NCI-H2029 treated with DMSO at 0.1 percent for 48 hours (cell line): ENCODE results near the gene EXOC6B.
"Not testable (repeated sequence)": the region's sequence is repeated elsewhere in the genome, so short reads cannot be mapped to it uniquely, and the experiment has no call there.

Experiments
- DNase-seq: peaks from one replicate; lab custom pipeline; 2025; lab: John Stamatoyannopoulos, UW

Gene EXOC6B

DNA sequence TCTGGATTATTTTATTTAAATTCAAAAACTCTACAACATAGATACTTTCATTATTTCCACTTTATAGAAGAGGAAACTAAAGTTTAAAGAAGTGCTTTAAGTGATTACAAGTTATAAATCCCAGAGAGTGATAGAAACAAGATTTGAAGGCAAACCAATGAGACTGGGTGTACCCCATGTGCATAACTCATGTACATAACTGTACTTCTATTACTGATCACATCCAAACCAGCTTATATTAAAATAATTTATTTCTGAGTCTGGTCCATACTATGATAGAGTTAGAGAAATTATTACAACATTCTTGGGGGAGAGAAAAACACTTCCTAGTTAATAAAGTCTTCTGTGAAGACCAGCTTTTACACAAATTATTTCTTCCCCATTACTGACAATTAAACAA lies 221.4 kb downstream of the EXOC6B start:
- DNase-seq, result no peak

DNA sequence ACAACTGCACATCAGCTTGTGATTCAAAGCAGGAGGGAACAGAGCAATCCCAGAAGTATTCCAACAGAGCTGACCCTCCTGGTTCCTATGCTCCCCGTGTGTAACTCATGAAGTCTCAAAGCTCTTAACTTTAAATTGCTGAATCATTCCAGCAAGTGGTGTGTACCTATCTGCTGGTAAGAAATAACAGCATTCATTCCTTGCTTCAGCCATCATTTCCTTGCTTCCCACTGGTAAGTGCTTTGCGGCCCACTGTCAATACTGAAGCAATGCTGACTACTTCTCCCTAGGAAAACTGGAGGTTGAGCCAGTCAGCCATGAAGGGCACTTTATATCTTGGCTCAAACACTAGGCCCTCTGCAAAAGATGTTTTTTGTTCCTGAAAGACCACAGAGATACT lies 222.4 kb downstream of the EXOC6B start:
- DNase-seq, result no peak

DNA sequence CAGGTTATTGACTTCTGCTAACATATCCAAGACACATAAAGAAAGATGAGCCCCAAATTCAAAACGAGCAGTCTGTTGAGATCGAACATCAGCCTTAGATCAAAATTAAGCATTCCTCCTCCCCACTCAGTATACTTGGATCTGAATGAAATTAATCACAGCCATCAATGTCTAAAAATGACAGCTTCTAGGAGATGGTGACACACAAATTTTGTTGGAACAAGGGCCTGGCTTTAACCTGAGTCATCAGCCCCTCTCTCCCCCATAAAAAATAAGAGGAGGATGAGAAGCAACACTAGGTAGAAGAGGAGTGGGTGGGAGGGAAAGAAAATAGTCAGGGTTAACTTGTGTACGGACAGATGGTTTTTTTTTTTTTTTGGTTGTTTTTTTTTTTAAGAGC lies 223.1 kb downstream of the EXOC6B start:
- DNase-seq, result no peak

DNA sequence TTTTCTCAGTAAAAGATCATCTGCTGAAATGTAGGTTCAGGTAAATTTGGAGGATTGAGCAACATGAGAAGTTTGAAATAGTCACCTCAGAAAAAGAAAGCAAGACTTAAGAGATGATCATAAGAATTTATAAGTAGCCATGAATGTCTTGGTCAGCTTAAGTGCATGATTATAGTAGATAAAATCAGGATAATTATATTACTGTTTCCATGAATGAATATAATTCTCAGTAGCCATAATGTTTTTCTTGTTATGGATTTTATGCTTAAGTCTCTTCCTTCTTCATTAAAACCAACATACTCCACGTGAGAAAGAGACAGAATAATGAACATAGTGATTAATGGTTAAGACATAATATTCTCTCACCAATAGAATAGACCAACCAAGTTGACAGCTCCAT lies 223.7 kb downstream of the EXOC6B start:
- no peak for DNase-seq

DNA sequence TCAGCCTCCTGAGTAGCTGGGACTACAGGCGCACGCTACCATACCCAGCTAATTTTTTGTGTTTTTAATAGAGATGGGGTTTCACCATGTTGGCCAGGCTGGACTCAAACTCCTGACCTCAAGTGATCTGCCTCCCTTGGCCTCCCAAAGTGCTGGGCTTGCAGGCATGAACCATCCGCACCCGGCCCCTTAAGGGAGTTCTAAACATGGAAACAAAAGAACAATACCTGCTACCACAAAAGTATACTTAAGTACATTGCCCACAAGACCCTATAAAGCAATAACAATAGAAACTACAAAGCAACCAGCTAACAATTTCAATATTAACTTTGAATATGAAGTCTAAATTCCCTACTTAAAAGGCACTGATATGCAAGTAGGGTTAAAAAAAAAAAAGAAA lies 242.0 kb downstream of the EXOC6B start:
- not testable (repeated sequence) for DNase-seq

DNA sequence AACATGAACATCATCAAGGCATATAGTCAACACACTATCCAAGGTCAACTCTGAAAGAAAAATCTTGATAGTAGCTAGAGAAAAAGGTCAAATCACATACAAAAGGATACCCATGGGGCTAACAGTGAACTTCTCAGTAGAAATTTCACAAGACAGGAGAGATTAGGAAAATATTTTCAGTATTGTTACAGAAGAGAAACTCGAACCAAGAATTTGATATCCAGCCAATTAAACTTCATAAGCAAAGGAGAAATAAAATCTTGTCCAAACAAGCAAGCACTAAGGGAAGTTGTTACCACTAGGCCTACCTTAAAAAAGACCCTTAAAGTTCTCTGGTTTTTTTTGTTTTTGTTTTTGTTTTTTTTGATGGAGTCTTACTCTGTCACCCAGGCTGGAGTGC lies 242.5 kb downstream of the EXOC6B start:
- DNase-seq, result no peak

DNA sequence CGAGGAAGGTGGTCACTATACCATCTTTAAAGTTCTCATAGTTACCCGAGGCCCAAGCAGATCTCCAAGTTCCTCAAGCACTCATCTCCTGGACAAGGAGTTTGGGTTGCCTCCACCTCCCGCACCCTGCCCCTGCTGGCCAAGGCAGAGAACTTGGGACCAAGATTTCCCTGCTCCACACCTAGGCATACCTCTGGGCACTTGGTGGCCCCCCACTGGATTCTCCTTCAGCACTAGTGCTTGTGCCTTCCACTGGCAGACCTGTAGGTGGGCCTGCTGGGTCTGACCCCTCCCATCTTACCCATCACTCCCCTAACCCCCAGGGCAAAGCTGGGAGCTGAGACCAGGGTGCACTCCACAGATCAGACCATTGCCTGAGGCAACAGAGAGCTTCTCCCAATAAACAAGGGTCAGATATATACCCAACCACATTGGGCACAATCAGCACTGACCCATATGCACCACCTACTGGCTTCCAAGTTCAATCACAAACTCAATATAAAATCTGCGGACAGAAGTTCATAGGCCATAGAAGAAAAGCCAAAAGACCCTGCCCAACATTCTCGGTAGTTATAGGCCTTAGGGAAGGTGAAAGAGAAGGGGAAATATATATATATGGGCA lies 244.2 kb downstream of the EXOC6B start:
- no peak for DNase-seq

DNA sequence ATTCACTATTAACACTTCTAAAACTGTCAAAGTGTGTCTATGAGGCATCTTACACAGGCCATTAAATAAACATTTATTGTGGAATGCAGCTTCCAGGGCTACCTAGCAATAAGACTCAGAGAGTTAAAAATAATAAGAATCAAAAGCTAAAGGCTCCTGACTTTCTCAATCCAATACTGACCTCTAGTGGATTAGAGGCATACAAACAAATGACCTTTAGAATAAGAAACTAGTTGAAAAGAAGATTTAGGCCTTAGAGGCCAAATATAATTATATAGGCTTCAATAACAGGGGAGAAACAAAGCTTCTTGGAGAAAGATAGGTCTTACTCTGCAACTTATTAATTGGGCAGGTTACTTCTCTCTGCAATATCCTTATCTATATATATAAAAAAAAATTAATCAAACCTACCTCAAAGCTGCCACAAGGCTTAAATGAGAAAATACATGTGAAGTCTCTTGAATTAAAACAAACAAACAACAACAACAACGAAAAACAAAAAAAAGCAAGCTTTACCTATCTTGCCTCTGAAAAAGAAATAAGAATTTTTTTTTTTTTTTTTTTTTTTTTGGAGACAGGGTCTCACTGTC lies 246.1 kb downstream of the EXOC6B start:
- DNase-seq, result peak; percentile 44

DNA sequence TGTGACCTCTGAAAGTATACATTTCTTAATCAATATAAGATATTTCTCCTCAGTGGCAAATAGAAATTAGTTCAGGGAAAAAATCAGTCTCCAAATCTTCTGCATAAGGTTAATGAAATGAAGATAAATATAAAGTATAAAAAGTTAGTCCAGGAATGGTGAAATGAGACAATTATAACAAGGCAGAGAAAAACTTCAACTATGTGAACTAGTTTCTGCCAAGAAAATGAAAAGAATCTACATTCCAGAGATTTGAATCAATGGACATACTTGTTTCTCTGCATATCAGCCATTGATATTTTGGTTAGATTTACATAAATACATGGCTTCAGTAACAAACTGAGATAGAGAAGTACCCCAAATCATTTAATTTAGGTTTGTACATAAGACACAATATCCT lies 249.0 kb downstream of the EXOC6B start:
- no peak for DNase-seq

DNA sequence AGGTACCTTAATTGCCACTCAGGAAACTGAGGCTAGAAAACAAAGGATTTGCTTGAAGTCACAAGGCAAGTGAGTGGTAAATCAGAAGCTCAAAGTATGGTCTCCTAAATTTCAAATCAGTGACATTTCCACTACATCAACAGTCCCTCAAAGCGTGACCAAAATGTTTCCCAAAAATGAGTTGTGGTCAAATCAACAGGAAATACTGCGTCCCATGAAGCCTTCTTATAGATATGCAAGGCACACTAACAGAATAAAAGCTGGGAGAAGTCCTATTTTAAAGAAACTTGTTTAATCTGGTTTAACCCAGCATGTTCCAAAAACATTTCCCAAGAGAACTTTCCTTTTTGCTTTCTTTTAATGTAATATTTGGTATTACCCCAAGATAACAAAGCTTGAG lies 249.4 kb downstream of the EXOC6B start:
- DNase-seq, result no peak

DNA sequence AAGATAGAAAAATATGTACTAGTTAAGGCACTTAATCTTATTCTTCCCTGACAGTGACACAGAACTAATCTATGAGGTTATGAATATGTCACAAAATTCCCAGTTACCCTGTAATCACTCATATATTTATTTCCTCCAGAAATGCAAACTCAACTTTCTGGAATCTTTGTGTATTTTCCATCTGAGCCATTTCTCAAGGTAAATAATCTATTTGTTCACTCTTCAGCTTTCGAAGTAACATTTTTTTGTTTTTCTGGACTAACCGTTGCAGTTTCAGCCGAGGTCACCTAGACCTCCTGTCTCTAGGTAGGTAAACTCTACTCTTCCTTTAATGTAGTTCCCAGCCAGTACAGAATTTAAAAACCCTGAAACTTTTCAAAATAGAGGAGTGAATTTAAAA lies 250.9 kb downstream of the EXOC6B start:
- no peak for DNase-seq

DNA sequence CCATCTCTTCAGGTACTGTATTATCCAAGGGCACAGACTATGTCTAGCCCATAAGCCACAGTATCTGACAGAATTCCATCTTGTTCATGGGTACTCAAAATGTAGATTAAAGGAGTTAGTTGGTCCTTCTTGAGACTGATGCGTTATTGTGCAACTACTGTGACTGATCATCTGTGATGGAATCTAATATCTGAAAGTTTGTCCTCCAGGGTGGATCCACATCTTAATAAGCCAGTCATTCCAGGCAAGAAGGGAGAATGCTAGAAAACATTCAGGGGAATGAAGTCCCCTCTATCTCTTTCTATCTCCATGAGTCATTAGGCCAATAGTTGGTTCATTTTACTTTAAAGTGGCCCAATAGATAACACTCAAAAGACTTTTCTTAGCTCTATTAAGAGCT lies 252.6 kb downstream of the EXOC6B start:
- DNase-seq, result no peak

DNA sequence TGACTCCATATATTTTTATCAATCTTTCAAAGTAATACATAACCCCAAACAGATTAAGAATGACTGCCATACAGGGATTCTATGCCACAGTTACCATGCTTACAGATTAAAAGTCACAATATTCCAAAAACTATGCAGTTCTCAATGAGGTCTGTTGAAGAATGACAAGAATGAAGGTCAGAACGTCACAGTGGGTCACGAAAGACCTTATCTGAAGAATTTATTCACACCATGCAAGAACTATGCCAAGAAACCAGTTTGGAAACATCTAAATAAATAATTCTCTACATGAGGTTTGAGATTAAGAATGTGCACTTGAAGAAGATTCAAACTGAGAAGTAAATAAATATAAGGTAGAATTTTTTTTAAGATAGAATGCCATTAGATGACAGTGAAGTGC lies 253.3 kb downstream of the EXOC6B start:
- no peak for DNase-seq

DNA sequence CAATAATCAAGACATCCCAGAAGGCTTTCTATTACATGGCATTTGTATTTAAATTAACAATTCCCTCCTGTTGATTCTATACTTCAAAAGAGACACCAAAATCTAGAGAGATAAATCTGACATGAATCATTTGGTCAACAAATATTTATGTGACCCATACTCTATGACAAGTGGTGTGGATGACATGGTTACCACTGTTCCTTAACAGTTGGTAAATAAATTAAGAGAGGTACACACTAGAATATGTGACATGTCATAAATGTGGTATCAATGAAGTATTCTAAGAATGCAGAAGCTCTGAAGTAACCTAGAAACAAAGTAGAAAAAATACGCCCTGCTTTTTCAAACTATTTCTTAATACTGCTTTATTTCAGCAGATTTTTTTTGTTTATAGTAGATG lies 255.4 kb downstream of the EXOC6B start:
- DNase-seq, result no peak

DNA sequence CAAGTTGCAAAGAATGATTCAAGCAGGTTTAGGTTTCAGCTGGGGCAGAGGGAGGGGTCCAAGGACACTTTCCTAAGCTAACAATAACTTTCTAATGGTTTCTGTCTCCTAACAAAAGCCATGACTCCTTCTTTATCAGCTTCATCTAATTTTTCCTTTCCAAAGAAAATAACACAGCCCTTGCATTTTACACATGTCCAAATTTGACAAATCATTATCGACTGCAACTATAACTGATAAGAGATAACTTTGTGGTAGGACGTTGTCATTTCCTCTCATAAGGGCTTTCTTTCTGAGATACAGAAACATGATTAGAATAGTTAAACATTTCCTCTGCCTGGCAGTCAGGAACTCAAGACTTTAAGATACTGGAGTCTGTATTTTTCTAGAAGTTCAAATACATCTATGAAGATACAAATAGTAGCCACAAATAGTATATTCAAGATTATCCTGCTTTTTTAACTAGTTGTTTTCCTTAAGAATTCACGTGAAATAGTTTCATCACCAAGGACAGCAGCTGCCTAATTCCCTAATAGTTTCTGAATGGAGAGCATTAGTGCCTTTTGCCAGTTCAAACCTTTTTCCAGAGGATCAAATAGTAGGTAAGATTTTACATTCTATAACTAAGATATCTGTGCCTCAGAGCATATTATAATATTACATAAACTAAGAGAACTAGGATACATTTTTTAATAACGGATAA lies 263.2 kb downstream of the EXOC6B start:
- DNase-seq, result no peak

DNA sequence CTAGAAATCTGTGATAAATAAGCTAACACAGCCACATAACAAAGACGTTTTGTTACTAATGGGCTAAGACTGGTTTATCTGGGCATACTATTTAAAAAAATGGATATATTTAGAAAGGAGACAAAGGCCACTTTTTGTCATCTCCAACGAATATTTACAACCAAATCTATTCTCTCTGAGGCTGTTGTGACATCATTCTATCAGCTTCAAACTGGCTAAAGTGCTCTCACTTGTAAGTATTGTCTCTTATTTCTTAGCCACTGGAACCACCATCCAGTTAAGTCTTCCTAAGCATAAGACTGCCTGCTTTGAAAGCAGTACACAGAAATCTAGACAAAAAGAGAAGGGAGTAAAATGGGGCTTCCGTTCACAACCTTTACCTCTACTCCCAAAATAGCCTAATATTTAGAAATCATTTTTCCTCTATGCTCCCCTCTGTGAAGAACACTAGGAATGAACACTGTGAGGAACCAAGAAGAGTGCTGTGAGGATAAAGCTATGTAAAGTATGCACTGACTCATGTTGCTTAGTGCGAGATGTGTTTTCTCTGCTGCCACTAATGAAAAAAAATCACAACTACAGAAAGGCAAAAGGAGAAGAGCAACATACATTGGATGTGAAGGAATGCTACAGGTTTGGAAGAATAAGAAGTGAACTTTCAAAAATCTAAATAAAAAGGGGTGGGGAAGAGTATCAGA lies 264.1 kb downstream of the EXOC6B start:
- no peak for DNase-seq

DNA sequence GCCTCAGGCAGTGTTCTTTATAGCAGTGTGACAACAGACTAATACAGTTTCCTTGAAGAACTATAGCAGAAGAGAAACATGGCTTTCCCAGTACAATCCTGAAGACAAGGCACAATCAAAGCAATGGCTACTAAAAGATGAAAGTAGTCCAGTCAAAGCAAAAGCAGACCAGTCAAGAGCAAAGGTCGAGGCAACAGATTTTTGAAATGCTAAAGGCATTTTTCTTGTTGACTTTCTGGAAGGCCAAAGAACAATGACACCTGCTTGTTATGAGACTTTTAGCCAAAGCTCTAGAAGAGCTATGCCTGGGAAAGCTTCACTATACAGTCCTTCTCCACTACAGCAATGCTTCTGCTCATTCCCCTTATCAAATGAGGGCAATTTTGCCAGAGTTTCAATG lies 269.9 kb downstream of the EXOC6B start:
- no peak for DNase-seq

DNA sequence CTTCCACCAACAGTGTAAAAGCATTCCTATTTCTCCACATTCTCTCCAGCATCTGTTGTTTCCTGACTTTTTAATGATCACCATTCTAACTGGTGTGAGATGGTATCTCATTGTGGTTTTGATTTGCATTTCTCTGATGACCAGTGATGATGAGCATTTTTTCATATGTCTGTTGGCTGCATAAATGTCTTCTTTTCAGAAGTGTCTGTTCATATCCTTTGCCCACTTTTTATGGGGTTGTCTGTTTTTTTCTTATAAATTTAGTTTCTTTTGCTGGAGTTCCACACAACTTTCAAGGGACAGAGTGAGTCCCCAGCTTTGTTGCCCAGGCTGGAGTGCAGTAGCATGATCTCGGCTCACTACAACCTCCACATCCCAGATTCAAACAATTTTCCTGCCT lies 270.5 kb downstream of the EXOC6B start:
- DNase-seq, result not testable (repeated sequence)

DNA sequence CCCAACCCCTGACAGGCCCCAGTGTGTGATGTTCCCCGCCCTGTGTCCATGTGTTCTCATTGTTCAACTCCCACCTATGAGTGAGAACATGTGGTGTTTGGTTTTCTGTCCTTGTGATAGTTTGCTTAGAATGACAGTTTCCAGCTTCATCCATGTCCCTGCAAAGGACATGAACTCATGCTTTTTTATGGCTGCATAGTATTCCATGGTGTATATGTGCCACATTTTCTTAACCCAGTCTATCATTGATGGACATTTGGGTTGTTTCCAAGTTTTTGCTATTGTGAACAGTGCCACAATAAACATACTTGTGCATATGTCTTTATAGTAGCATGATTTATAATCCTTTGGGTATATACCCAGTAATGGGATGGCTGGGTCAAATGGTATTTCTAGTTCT lies 270.9 kb downstream of the EXOC6B start:
- not testable (repeated sequence) for DNase-seq

DNA sequence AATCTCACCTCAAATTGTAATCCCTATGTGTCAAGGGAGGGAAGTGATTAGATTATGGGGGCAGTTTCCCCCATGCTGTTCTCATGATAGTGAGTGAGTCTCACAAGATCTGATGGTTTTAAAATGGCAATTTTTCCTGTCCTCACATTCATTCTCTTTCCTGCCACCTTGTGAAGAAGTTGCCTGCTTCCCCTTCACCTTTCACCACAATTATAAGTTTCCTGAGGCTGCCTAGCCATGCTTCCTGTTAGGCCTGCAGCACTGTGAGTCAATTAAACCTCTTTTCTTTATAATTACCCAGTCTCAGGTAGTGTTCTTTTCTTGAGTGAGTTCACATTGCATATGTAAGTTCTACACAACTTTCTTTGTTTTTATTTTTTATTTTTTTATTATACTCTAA lies 271.5 kb downstream of the EXOC6B start:
- DNase-seq, result no peak

DNA sequence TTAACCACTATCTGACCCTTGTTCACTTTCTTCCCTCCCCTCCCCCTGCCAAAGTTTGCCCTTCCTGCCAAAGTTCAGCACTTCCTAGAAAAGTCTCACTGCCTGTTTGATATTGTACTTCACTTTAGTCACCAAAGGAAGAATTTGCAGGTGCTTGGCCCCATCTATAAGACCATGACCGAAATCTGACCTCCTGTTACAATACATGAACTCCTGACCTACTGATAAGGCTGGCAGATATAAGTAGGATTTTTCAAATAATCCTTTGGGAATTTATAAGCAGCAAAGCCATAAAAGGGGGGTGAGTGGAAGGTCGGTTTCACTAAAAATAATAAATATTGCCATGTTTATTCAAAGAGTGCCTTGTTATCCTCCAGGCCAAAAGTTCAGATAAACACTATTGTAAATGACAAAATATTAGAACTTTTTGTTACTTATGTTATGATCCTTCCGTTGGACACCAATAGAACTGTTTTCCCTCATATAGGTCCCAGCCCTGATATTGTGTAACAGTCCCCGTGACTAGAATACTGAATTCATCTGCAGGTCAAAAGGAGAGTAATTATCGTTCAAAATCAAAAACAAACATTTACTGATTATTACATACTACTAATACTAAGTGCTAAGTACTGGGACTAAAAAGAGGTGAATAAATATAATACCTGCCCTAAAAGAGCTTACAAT lies 277.6 kb downstream of the EXOC6B start:
- DNase-seq, result no peak

DNA sequence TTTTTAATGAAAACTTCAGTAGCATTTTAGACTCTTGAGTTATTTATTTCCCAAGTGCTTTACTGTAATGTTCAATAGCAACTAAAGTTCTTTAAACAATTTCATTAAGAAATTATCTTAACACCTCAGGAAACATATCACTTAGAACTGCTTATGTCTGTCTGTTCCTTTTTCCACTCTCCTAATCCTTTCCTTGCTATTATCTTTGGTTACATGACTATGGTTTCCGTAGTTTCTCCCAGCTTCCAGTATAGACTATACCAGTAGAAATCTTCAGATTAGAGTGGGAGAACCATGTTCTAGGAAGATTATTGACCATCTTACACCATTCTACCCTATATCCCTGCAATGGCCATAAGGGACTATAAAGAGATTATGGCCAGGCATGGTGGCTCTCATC lies 280.0 kb downstream of the EXOC6B start:
- no peak for DNase-seq

DNA sequence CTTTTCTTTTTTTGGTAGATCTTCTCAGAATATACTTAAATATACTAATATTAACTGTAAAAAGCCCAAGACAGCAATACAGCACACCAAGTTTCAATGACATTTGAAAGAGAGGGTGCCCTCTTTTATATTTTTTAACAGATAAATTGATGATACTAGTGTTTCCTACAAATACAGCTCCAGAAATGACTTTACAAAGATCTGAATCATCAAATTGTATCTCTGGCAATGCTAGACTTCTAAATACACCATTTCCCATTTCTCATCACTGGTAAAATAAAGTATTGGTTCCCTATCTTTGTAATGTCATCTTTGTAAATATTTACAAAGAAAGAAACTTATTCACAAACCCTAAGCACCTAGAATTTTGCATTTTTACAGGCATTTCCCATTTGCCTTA lies 281.3 kb downstream of the EXOC6B start:
- DNase-seq, result no peak
